Measurements from ENCODE around the gene C5AR1. TPM values are rescaled to one million over a fixed set of nuclear protein-coding genes. Genes with fewer than 3 reads are reported as not detected.

Gene C5AR1
- total RNA-seq, 1 experiment from 2014 or later = 8.5 TPM

GRCh38 chr19:47339196-47339880, 29.7 kb downstream of the C5AR1 start:
- H2AFZ ChIP-seq = no peak overlapping the region
- ChIA-PET POLR2A (ENCODE audit: unreplicated experiment) (no interaction called here), CTCF (no interaction called here)
- H3K79me2 ChIP-seq (ENCODE audit: low read depth) = no peaks in the 10 kb centered on the region
- H3K27ac ChIP-seq = no peak overlapping the region
- no peaks in the 10 kb centered on the region for H4K20me1 ChIP-seq (ENCODE audit: insufficient read depth)
- no peaks in the 10 kb centered on the region for H3K4me1 ChIP-seq (replicated peaks; ENCODE audit: insufficient read depth)
- H3K27me3 ChIP-seq (ENCODE audit: insufficient read depth, low read depth) = no peaks in the 10 kb centered on the region
- H3K4me3 ChIP-seq = no peak overlapping the region
- H3K9me2 ChIP-seq (ENCODE audit: insufficient read depth) = no peaks in the 10 kb centered on the region
- DNase-seq = no peak
- no peak overlapping the region for H3K4me2 ChIP-seq
- no peaks in the 10 kb centered on the region for H3F3A ChIP-seq (ENCODE audit: insufficient read depth, low read depth)
- intact Hi-C loops (cut with micrococcal nuclease; ENCODE audit: unreplicated experiment) = no loop called here
- H3K9me3 ChIP-seq (ENCODE audit: insufficient read depth, low read depth) = no peaks in the 10 kb centered on the region
- no peaks in the 10 kb centered on the region for H3K36me3 ChIP-seq (ENCODE audit: low read depth)
- no peak for TF ChIP-seq CTCF (conservative IDR thresholded peaks at IDR 0.05)
- no peak for TF ChIP-seq EZH2 (IDR thresholded peaks at IDR 0.05; ENCODE audit: low read depth)
- BruUV-seq (replicated peaks) = no TSS peak

GRCh38 chr19:47340477-47341208, 31.0 kb downstream of the C5AR1 start:
- Histone ChIP-seq H3K79me2 (ENCODE audit: low read depth) (no peaks in the 10 kb centered on the region), H4K20me1 (ENCODE audit: insufficient read depth) (no peaks in the 10 kb centered on the region), H3K4me2 (no peak overlapping the region), H3K9me3 (ENCODE audit: insufficient read depth, low read depth) (no peaks in the 10 kb centered on the region), H3K36me3 (ENCODE audit: low read depth) (no peaks in the 10 kb centered on the region), H2AFZ (no peak overlapping the region), H3K27me3 (ENCODE audit: insufficient read depth, low read depth) (no peaks in the 10 kb centered on the region), H3K4me3 (no peak overlapping the region), H3K4me1 (replicated peaks; ENCODE audit: insufficient read depth) (no peaks in the 10 kb centered on the region), H3F3A (ENCODE audit: insufficient read depth, low read depth) (no peaks in the 10 kb centered on the region), H3K9me2 (ENCODE audit: insufficient read depth) (no peaks in the 10 kb centered on the region), H3K27ac (no peak overlapping the region)
- ChIA-PET CTCF (no interaction called here), POLR2A (ENCODE audit: unreplicated experiment) (no interaction called here)
- no peak for DNase-seq
- intact Hi-C loops (cut with micrococcal nuclease; ENCODE audit: unreplicated experiment) = no loop called here
- BruUV-seq (replicated peaks) = no TSS peak
- TF ChIP-seq EZH2 (IDR thresholded peaks at IDR 0.05; ENCODE audit: low read depth) (no peak), CTCF (conservative IDR thresholded peaks at IDR 0.05) (no peak)

GRCh38 chr19:47341734-47342133, 32.1 kb downstream of the C5AR1 start:
- TF ChIP-seq CTCF (conservative IDR thresholded peaks at IDR 0.05) = no peak
- TF ChIP-seq EZH2 (IDR thresholded peaks at IDR 0.05; ENCODE audit: low read depth) = no peak
- H3K4me3 ChIP-seq = no peak overlapping the region
- H3K27me3 ChIP-seq (ENCODE audit: insufficient read depth, low read depth) = no peaks in the 10 kb centered on the region
- intact Hi-C loops (cut with micrococcal nuclease; ENCODE audit: unreplicated experiment) = no loop called here
- no peak overlapping the region for H2AFZ ChIP-seq
- no peak overlapping the region for H3K27ac ChIP-seq
- no peaks in the 10 kb centered on the region for H3K9me3 ChIP-seq (ENCODE audit: insufficient read depth, low read depth)
- no peaks in the 10 kb centered on the region for H3K9me2 ChIP-seq (ENCODE audit: insufficient read depth)
- no peak for DNase-seq
- CTCF ChIA-PET = no interaction called here
- H3K36me3 ChIP-seq (ENCODE audit: low read depth) = no peaks in the 10 kb centered on the region
- H3K4me1 ChIP-seq (replicated peaks; ENCODE audit: insufficient read depth) = no peaks in the 10 kb centered on the region
- H3K4me2 ChIP-seq = no peak overlapping the region
- H4K20me1 ChIP-seq (ENCODE audit: insufficient read depth) = no peaks in the 10 kb centered on the region
- BruUV-seq (replicated peaks) = no TSS peak
- no peaks in the 10 kb centered on the region for H3K79me2 ChIP-seq (ENCODE audit: low read depth)
- POLR2A ChIA-PET (ENCODE audit: unreplicated experiment) = no interaction called here
- peaks cover 4% of the 10 kb centered on the region; the same call in 1 of the 2 replicates for H3F3A ChIP-seq (ENCODE audit: insufficient read depth, low read depth)

All from PC-9 (cell line).